DOHH2 (cell line): ENCODE measurements around the gene SIVA1.

ENCODE experiments used
- H3F3A ChIP-seq: fragments of 200-600 bp; sonication (generic), shearing (Covaris generic); 2 replicates; pipeline ENCODE4 v1.6.0; 2016; ENCODE audit warnings: antibody characterized with exemption, mild to moderate bottlenecking; ENCODE audit not compliant: control insufficient read depth, insufficient read depth
- H3K27ac ChIP-seq: fragments of 200-600 bp; sonication (generic); 2 replicates; pipeline ENCODE4 v1.5.1; 2014; ENCODE audit warnings: low read depth, mild to moderate bottlenecking, low read length, moderate library complexity
- H3K27me3 ChIP-seq: fragments of 200-600 bp; sonication (generic); 2 replicates; pipeline ENCODE4 v1.6.1; 2014; ENCODE audit warnings: mild to moderate bottlenecking, low read length, mixed read lengths; ENCODE audit not compliant: control insufficient read depth
- H3K36me3 ChIP-seq: fragments of 200-600 bp; sonication (generic); 2 replicates; pipeline ENCODE4 v1.6.1; 2014; ENCODE audit warnings: mild to moderate bottlenecking, low read length, moderate library complexity, mixed read lengths; ENCODE audit not compliant: control insufficient read depth
- H3K4me1 ChIP-seq: fragments of 200-600 bp; sonication (generic); 2 replicates; pipeline ENCODE4 v1.6.1; 2014; ENCODE audit warnings: mild to moderate bottlenecking, low read length, mixed read lengths; ENCODE audit not compliant: control insufficient read depth
- H3K4me2 ChIP-seq: fragments of 200-600 bp; sonication (generic); 2 replicates; pipeline ENCODE4 v1.6.0; 2014; ENCODE audit warnings: mild to moderate bottlenecking, low read length, moderate library complexity
- H3K4me3 ChIP-seq: fragments of 200-600 bp; sonication (generic); 2 replicates; pipeline ENCODE4 v1.5.1; 2014; ENCODE audit warnings: mild to moderate bottlenecking, low read length, mixed read lengths
- H3K79me2 ChIP-seq: fragments of 200-600 bp; sonication (generic); 2 replicates; pipeline ENCODE4 v1.6.1; 2014; ENCODE audit warnings: mild to moderate bottlenecking, low read length, mixed read lengths; ENCODE audit not compliant: control insufficient read depth
- H3K9me2 ChIP-seq: fragments of 200-600 bp; sonication (generic); replicated peaks from 2 replicates; pipeline ENCODE4 v1.6.1; 2014; ENCODE audit warnings: mild to moderate bottlenecking, low read length, mixed read lengths; ENCODE audit not compliant: control insufficient read depth
- H3K9me3 ChIP-seq: fragments of 200-600 bp; sonication (generic); 2 replicates; pipeline ENCODE4 v1.6.1; 2014; ENCODE audit warnings: antibody characterized with exemption, low read length, mixed read lengths; ENCODE audit not compliant: control insufficient read depth, insufficient read depth
- H4K20me1 ChIP-seq: fragments of 200-600 bp; sonication (generic); 2 replicates; pipeline ENCODE4 v1.6.0; 2014; ENCODE audit warnings: low read depth, mild to moderate bottlenecking, antibody characterized with exemption, low read length, moderate library complexity; ENCODE audit not compliant: control insufficient read depth, insufficient read depth
- CTCF ChIP-seq: fragments of 200-600 bp; sonication (generic); IDR thresholded peaks from one replicate; pipeline ENCODE4 v1.5.1; 2014; ENCODE audit warnings: antibody characterized with exemption, mild to moderate bottlenecking, low read depth, low read length; ENCODE audit not compliant: poor library complexity, severe bottlenecking
- EZH2phosphoT487 ChIP-seq: fragments of 200-600 bp; sonication (generic); IDR thresholded peaks from 2 replicates; pipeline ENCODE4 v1.6.1; 2017; ENCODE audit warnings: borderline replicate concordance, mild to moderate bottlenecking, antibody characterized with exemption, low read length, moderate library complexity, mixed read lengths

SIVA1 gene

GRCh38 chr14:104734991-104735779 is 17.8 kb upstream of the SIVA1 start:
- Histone ChIP-seq H4K20me1 (no peaks in the 10 kb centered on the region), H3K4me1 (no peaks in the 10 kb centered on the region), H3K9me3 (no peaks in the 10 kb centered on the region), H3K9me2 (no peaks in the 10 kb centered on the region), H3K4me3 (no peak overlapping the region), H3K4me2 (no peak overlapping the region), H3F3A (no peaks in the 10 kb centered on the region), H3K27me3 (no peaks in the 10 kb centered on the region), H3K36me3 (no peaks in the 10 kb centered on the region), H3K27ac (no peak overlapping the region), H3K79me2 (no peaks in the 10 kb centered on the region)
- no peak for TF ChIP-seq CTCF
- no peak for TF ChIP-seq EZH2phosphoT487

- no peaks in the 10 kb centered on the region for H3K9me2 ChIP-seq
- H3F3A ChIP-seq, result no peaks in the 10 kb centered on the region
- no peak overlapping the region for H3K4me3 ChIP-seq
- no peaks in the 10 kb centered on the region for H3K4me1 ChIP-seq
- no peaks in the 10 kb centered on the region for H3K27me3 ChIP-seq
- no peak overlapping the region for H3K27ac ChIP-seq
- TF ChIP-seq CTCF (no peak), EZH2phosphoT487 (no peak)
- no peaks in the 10 kb centered on the region for H3K36me3 ChIP-seq
- H4K20me1 ChIP-seq, result no peaks in the 10 kb centered on the region
- H3K4me2 ChIP-seq, result no peak overlapping the region
- H3K79me2 ChIP-seq, result no peaks in the 10 kb centered on the region
- no peaks in the 10 kb centered on the region for H3K9me3 ChIP-seq
These were observed 16.9 kb upstream of the SIVA1 start for GRCh38 chr14:104735830-104736642.

- H3K27ac ChIP-seq, result no peak overlapping the region
- H3K4me2 ChIP-seq, result no peak overlapping the region
- H3K9me2 ChIP-seq, result no peaks in the 10 kb centered on the region
- H4K20me1 ChIP-seq, result no peaks in the 10 kb centered on the region
- H3F3A ChIP-seq, result no peaks in the 10 kb centered on the region
- no peak overlapping the region for H3K4me3 ChIP-seq
- H3K9me3 ChIP-seq, result no peaks in the 10 kb centered on the region
- H3K36me3 ChIP-seq, result no peaks in the 10 kb centered on the region
- H3K27me3 ChIP-seq, result no peaks in the 10 kb centered on the region
- TF ChIP-seq CTCF (no peak), EZH2phosphoT487 (no peak)
- no peaks in the 10 kb centered on the region for H3K79me2 ChIP-seq
- no peaks in the 10 kb centered on the region for H3K4me1 ChIP-seq
These were observed 14.4 kb upstream of the SIVA1 start for GRCh38 chr14:104738375-104739019.
